ENCODE results near the gene FAH.

Gene FAH

DNA sequence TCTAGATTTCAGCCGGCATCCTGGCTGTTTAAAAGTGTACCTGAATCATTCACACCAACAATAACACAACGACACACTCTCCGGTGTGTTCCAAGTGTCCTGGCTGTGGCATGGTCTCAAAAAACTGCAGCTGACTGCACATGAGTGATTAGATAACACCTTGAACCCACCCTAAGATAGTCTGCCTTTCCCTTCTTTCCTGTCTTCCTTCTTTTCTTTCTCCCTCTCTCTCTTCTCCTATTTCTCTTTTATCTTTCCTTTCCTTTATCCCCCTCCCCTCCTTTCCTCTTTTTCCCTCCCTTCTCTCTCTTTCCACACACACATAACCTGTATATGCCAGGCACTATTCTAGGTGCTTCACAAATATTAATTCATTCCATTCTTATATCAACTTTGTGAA is 1.2 kb upstream of the FAH start:
- DNase-seq (ENCODE audit: low read depth): no peak

- peak; percentile 95 for DNase-seq (ENCODE audit: low read depth)
These were observed 461 bp upstream of the FAH start for GRCh38 chr15:80152180-80152895.

DNA sequence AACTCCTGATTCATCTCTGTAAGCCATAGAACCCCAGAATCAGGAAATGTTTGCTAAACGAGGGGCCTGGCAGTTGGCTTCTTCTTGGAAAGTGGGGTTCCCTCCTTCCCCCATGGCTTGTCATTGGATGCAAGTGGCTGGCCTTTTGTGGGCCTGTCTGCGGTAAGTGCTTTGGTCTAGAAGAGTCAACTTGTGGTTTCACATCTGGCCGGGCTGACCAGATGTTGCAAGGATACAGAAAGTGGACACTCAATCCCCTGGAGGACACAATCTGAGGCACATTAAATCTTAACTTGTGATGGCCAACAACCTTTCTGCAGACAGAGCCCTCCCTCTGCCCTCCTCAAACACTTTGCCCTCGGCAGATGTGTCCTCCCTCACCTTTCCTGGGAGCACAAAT is 1.1 kb downstream of the FAH start:
- peak; percentile 66 for DNase-seq (ENCODE audit: low read depth)

DNA sequence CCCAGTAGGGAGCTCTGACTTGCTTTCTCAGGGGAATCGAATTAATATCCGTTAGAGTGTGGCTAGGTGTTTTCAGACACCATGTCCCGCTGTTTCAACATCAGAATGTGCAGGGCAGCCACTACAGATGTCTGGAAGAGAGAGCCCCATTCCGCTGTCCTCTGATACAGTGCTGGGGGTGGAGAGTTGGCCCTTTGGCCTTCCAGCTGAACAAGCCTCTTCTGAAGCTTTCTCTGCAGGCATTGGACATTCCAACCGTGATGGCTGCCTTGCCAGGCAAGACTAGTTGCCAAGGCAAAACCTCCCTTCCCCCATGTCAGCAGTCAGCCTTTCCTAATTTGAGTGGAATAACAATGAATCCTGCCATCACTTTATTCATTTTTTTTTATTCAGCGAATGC is 1.5 kb downstream of the FAH start:
- DNase-seq (ENCODE audit: low read depth): no peak

DNA sequence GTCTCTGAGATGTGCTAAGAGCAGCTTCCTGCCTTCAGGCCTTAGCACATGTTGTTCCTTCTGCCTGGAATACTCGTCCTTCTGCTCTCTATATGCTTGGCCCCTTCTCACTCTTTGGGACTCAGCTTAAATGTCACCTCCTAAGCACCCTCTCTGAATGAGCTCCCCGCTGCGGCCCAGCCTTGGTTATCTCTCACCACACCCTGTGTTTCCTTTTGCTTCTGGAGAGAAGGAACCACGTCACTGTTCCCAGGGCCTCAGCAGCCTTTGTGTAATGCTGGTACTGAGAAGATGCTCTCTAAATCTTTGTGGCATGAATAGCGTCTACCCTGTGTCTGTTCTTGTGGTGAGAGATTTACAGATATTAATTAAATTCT is 2.2 kb downstream of the FAH start:
- no peak for DNase-seq (ENCODE audit: low read depth)

GRCh38 chr15:80155378-80156175 is 2.8 kb downstream of the FAH start:
- DNase-seq (ENCODE audit: low read depth): peak; percentile 94

- no peak for DNase-seq (ENCODE audit: low read depth)
These were observed 3.4 kb downstream of the FAH start for GRCh38 chr15:80156176-80156720.

- no peak for DNase-seq (ENCODE audit: low read depth)
These were observed 4.4 kb downstream of the FAH start for GRCh38 chr15:80157215-80157614.

- DNase-seq (ENCODE audit: low read depth): no peak
These were observed 6.5 kb downstream of the FAH start for GRCh38 chr15:80159301-80159700.

DNA sequence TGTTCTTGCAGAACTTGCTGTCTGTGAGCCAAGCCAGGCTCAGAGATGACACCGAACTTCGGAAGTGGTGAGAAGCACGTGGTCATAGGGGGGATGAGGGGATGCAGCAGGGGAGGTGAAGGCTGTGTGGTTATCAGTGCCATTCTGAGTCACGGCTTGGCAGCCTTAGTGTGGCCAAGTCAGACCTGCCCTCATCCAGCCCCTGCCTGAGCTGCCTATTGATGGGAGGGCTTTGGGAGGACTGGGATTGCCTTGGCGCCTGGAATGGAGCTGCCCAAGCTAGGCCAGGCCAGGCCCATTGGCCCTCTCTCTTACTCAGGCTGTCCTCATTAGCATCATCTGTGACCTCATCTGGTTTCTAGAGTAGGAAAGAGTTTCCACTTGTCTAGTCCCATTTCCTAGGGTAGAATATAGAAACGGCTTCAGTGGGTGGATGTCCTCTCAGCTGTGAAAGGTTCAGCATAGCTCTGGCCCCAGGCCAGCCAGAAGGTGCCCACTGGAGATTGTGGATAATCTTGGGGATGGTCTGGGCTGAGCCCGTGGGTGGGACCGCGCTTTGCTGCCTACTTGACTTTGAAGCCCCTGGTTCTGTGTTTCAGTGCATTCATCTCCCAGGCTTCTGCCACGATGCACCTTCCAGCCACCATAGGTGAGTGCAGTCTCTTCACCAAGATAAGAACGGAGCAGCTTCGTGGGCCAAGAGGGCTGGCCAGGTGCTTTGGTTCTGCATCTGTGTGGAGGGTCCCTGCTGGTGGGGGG is 7.2 kb downstream of the FAH start:
- no peak for DNase-seq (ENCODE audit: low read depth)

DNA sequence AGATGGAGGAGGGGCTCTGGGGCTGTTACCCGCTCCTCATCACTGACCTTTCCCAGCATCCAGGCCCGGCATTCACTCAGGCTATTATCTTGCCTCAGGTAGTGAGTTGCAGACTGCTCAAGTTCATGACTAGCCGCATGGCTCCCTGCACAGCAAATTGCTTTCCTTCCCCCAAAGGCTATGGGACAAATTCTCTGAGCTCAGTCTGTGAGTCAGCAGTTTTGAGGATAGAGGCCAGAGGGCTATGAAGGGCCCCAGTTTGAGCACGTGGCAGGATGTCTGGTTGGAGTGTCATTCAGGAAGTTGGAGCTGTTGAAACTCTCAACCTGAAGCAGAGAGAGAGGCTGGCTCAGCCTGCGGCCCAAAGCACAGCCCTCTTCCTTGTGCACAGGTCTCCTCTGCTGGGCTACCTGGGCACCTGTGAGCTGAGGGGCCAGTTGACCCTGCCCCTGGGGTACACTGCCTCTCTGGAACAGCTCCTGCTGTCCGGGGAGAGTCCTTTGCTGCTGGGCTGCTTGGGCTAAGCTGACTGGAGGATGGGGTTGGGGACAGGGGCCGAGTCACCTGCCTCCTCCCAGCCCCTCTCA is 7.9 kb downstream of the FAH start:
- DNase-seq (ENCODE audit: low read depth): peak; percentile 67

GRCh38 chr15:80161468-80162016 is 8.7 kb downstream of the FAH start:
- DNase-seq (ENCODE audit: low read depth): no peak

- DNase-seq (ENCODE audit: low read depth): no peak
These were observed 9.3 kb downstream of the FAH start for GRCh38 chr15:80162059-80162554.

- no peak for DNase-seq (ENCODE audit: low read depth)
These were observed 10.4 kb downstream of the FAH start for GRCh38 chr15:80163217-80163616.

DNA sequence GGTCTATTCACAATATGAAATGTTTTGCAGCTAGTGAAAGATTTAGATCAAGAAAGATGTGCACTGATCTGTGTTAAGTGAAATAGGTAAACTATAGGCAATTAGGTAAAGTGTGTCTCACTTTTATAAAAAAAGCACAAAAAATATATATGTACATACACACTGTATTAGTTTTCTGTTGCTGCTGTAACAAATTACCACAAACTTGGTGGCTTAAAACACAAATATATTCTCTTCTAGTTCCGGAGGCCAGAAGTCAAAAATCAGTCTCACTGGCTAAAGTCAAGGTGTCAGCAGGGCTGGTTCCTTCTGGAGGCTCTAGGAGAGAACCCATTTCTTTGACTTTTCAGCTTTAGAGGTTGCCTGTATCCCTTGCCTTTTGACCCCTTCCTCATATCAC is 11.1 kb downstream of the FAH start:
- no peak for DNase-seq (ENCODE audit: low read depth)

- no peak for DNase-seq (ENCODE audit: low read depth)
These were observed 15.1 kb downstream of the FAH start for GRCh38 chr15:80167936-80168335.

DNA sequence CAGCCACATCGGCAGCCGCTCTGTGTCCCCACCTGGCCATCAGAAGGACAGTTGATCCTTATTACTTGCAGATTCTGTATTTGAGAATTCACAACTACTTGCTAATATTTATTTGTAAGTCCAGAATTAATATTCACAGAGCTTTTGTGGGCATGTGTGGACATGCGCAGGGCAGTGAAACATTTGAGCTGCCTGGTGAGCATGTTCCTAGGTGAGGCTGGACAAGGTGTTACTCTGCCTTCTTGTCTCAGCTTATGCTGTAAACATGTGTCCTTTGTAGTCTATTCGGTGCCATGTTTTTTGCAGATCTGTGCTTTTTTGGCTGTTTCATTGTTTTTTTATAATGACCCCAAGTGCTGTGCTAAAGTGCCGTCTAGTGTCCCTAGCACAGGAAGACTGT is 15.6 kb downstream of the FAH start:
- no peak for DNase-seq (ENCODE audit: low read depth)

DNA sequence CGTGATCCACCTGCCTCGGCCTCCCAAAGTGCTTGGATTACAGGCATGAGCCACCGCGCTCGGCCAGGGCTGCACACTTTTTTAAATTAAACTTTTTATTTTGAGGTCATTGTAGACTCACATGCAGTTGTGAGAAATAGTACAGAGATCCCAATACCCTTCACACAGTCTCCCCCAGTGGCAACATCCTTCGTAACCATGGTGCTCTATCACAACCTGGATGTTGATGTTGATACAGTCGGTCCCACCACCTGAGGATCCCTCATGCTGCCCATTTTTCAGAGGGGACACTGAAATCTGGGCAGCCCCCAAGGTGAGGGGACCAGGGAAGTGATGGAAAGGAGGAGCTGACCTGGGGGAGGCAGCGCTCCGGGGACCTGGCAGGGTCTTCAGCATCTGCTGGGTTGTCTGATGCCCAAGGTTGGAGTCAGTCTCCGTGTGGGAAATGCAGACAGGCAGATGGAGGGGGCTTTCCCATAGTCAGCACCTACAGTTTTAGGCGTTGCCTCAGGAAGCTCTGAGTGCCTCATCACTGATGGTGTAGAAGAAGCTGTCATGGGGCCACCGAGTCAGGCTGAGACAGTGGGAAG is 17.1 kb downstream of the FAH start:
- no peak for DNase-seq (ENCODE audit: low read depth)

DNA sequence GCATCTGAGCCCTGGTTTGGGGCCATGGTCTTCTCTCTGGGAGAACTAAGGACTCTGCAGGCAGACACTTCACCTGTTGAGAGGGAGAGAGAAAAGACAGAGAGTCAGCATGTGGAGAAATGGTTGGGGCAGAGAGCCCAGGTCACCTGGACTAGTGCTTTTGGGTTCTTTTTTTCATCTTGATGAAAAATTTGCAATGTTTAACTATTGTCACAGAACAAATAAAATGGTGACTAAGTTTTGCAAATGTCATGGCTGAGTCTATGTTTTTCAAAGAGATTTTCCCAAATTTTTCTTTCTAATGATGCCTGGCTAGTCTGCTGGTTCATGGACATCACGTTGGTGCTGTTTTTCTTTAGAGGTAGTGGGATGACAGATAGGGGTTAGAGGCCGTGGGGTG is 17.8 kb downstream of the FAH start:
- no peak for DNase-seq (ENCODE audit: low read depth)

DNA sequence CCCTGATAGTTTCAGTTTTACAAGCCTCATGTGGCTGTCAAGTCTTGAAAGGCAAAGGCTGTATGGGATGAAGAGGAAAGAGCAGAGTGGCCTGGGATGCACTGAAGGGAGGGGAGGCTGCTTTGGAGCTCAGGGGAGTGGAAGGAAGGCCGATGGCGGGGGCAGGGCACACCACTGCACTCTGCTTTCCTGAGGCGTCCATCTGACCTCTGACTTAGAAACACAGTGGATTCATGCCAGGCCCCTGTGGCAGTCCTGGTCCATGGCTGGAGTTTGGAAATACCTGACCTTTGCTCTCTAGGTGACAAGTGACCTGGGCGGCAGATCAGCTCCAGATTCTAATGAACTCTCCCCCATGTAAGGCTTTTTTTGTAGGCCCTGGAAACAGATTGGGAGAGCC is 19.0 kb downstream of the FAH start:
- no peak for DNase-seq (ENCODE audit: low read depth)

GRCh38 chr15:80172401-80172800 is 19.6 kb downstream of the FAH start:
- DNase-seq (ENCODE audit: low read depth): no peak

All from CMK (cell line).